SK-N-SH (cell line): Measurements from ENCODE around the gene IFT52.

Experiments
- CTCF ChIP-seq: fragments of 200-600 bp; sonication (generic); IDR thresholded peaks from 2 replicates; pipeline ENCODE4 v1.6.1; 2017; ENCODE audit warnings: antibody characterized with exemption, mild to moderate bottlenecking, moderate library complexity
- JUND ChIP-seq: IDR thresholded peaks from 2 replicates; pipeline ENCODE4 v1.4.0; 2012
- POLR2AphosphoS5 ChIP-seq: IDR thresholded peaks from 2 replicates; pipeline ENCODE4 v1.6.1; 2012; ENCODE audit warnings: low read depth, low read length
- RFX5 ChIP-seq: IDR thresholded peaks from 2 replicates; pipeline ENCODE4 v1.6.1; 2012; ENCODE audit warnings: mild to moderate bottlenecking, improper control_type of control experiment, low read length
- TAF1 ChIP-seq: IDR thresholded peaks from 2 replicates; pipeline ENCODE4 v1.6.1; 2012; ENCODE audit warnings: low read depth, mild to moderate bottlenecking, low read length, moderate library complexity, borderline replicate concordance

DNA sequence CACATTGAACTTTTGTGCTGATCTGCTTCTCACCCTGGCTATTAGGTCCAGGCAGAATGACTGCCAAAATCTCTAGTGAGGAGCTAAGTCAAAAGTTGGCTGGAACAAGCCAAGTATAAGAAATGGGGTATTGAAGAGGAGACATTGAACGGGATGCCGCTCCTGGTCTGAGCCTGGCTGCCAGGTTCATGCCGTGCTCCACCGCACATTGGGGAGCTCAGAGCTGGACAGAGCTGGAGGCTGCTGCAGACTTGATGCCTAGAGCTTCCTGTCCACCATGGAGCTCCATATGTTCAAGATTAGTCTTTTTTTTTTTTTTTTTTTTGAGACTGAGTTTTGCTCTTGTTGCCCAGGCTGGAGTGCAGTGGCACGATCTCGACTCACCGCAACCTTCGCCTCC is 4.1 kb upstream of the IFT52 start:
- TF ChIP-seq POLR2AphosphoS5 (no peak), TAF1 (no peak), RFX5 (no peak), JUND (no peak), CTCF (no peak)
